ENCODE results near the gene TRIM21.
"Not testable (repeated sequence)": the region's sequence is repeated elsewhere in the genome, so short reads cannot be mapped to it uniquely, and the experiment has no call there.

The TRIM21 gene

GRCh38 chr11:4370166-4370565, 23.3 kb downstream of the TRIM21 start:
- Histone ChIP-seq H3F3A (ENCODE audit: insufficient read depth, low read length) (no peaks in the 10 kb centered on the region), H3K9ac (ENCODE audit: low read length) (no peak overlapping the region), H4K20me1 (ENCODE audit: insufficient read depth, low read length) (no peaks in the 10 kb centered on the region), H3K4me3 (ENCODE audit: low read depth, low read length, poor library complexity, severe bottlenecking) (no peak overlapping the region), H3K79me2 (ENCODE audit: insufficient read depth, low read length) (no peaks in the 10 kb centered on the region), H2AFZ (ENCODE audit: low read length) (no peak overlapping the region), H3K27me3 (ENCODE audit: insufficient read depth, low read length) (no peaks in the 10 kb centered on the region; the same call in 1 of the 2 replicates), H3K9me2 (ENCODE audit: low read depth, low read length) (no peaks in the 10 kb centered on the region), H3K4me1 (ENCODE audit: insufficient read depth, low read length, severe bottlenecking) (no peaks in the 10 kb centered on the region), H3K27ac (ENCODE audit: low read depth, low read length, poor library complexity, severe bottlenecking) (no peak overlapping the region), H3K36me3 (ENCODE audit: insufficient read depth, low read length) (no peaks in the 10 kb centered on the region), H3K4me2 (ENCODE audit: low read length) (no peak overlapping the region), H3K9me3 (ENCODE audit: low read length) (no peaks in the 10 kb centered on the region)
- TF ChIP-seq, protein P1, sequence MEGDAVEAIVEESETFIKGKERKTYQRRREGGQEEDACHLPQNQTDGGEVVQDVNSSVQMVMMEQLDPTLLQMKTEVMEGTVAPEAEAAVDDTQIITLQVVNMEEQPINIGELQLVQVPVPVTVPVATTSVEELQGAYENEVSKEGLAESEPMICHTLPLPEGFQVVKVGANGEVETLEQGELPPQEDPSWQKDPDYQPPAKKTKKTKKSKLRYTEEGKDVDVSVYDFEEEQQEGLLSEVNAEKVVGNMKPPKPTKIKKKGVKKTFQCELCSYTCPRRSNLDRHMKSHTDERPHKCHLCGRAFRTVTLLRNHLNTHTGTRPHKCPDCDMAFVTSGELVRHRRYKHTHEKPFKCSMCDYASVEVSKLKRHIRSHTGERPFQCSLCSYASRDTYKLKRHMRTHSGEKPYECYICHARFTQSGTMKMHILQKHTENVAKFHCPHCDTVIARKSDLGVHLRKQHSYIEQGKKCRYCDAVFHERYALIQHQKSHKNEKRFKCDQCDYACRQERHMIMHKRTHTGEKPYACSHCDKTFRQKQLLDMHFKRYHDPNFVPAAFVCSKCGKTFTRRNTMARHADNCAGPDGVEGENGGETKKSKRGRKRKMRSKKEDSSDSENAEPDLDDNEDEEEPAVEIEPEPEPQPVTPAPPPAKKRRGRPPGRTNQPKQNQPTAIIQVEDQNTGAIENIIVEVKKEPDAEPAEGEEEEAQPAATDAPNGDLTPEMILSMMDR (IDR thresholded peaks at IDR 0.05; ENCODE audit: low read length), result no peak
- no peak for TF ChIP-seq EZH2 (IDR thresholded peaks at IDR 0.05; ENCODE audit: borderline replicate concordance, low read length)

GRCh38 chr11:4368286-4368685, 25.2 kb downstream of the TRIM21 start, which contains the start of gene OR52B4:
Gene OR52B4 (minus strand): TSS chr11:4368386. CDS start chr11:4368295, 91 bp downstream.
- Histone ChIP-seq H3K79me2 (ENCODE audit: insufficient read depth, low read length) (no peaks in the 10 kb centered on the region), H3K27ac (ENCODE audit: low read depth, low read length, poor library complexity, severe bottlenecking) (no peak within 1 kb of the TSS), H3K9ac (ENCODE audit: low read length) (no peak within 1 kb of the TSS), H3K9me2 (ENCODE audit: low read depth, low read length) (no peaks in the 10 kb centered on the region), H3K36me3 (ENCODE audit: insufficient read depth, low read length) (no peaks in the 10 kb centered on the region), H3K4me1 (ENCODE audit: insufficient read depth, low read length, severe bottlenecking) (no peaks in the 10 kb centered on the region), H3K27me3 (ENCODE audit: insufficient read depth, low read length) (no peaks in the 10 kb centered on the region; the same call in 1 of the 2 replicates), H3K4me2 (ENCODE audit: low read length) (no peak within 1 kb of the TSS), H3K4me3 (ENCODE audit: low read depth, low read length, poor library complexity, severe bottlenecking) (no peak within 1 kb of the TSS), H4K20me1 (ENCODE audit: insufficient read depth, low read length) (no peaks in the 10 kb centered on the region), H3F3A (ENCODE audit: insufficient read depth, low read length) (no peaks in the 10 kb centered on the region), H2AFZ (ENCODE audit: low read length) (no peak within 1 kb of the TSS), H3K9me3 (ENCODE audit: low read length) (no peaks in the 10 kb centered on the region)
- no peak for TF ChIP-seq EZH2 (IDR thresholded peaks at IDR 0.05; ENCODE audit: borderline replicate concordance, low read length)
- TF ChIP-seq, protein P1 (IDR thresholded peaks at IDR 0.05; ENCODE audit: low read length), result no peak

DNA sequence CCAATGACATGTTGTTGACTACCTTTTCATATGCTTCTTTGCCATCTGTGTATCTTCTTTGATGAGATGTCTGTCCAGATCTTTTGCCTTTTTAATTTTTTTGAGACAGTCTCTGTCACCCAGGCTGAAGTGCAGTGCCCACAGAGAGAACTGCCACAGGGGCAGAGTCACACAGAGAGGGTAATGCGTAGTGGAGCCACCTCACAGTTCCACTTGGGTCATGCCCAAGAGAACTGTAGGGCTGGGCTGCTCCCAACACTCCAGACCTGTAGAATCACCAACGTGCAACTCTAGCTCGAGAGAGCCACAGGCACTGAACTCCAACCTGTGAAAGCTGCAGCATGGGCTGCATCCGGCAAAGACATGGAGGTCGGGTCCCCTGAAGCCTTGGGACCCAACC, 45.4 kb downstream of the TRIM21 start:
- H3K27ac ChIP-seq (ENCODE audit: low read depth, low read length, poor library complexity, severe bottlenecking); H3K4me2 ChIP-seq (ENCODE audit: low read length); H4K20me1 ChIP-seq (ENCODE audit: insufficient read depth, low read length); H3K4me1 ChIP-seq (ENCODE audit: insufficient read depth, low read length, severe bottlenecking); H3K27me3 ChIP-seq (ENCODE audit: insufficient read depth, low read length); H3K4me3 ChIP-seq (ENCODE audit: low read depth, low read length, poor library complexity, severe bottlenecking); H3K79me2 ChIP-seq (ENCODE audit: insufficient read depth, low read length); H3K9me2 ChIP-seq (ENCODE audit: low read depth, low read length); H2AFZ ChIP-seq (ENCODE audit: low read length); H3K9ac ChIP-seq (ENCODE audit: low read length); H3K36me3 ChIP-seq (ENCODE audit: insufficient read depth, low read length); H3K9me3 ChIP-seq (ENCODE audit: low read length); H3F3A ChIP-seq (ENCODE audit: insufficient read depth, low read length): not testable (repeated sequence)

DNA sequence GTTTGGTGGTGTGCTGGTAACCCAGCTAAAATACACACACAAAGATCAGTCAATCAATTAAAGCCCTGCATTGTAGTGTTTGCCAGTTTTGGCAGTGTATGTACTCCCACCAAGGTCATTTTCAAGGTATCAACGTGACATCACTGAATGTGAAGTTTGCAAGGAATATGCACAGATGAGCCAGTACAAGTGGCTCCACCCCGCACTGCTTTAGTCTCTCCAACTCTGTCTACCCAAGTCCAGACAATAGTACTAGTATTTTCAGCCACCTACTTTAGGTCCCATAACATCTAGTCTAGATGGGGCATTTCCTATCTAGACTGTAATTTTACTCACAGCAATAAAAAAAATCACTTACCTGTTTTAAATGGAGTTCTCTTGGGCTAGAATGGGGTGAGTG, 48.1 kb downstream of the TRIM21 start:
- not testable (repeated sequence) for H3K9me3 ChIP-seq (ENCODE audit: low read length); H4K20me1 ChIP-seq (ENCODE audit: insufficient read depth, low read length); H3K79me2 ChIP-seq (ENCODE audit: insufficient read depth, low read length); H3K27ac ChIP-seq (ENCODE audit: low read depth, low read length, poor library complexity, severe bottlenecking); H3K4me2 ChIP-seq (ENCODE audit: low read length); H3K27me3 ChIP-seq (ENCODE audit: insufficient read depth, low read length); H3K4me3 ChIP-seq (ENCODE audit: low read depth, low read length, poor library complexity, severe bottlenecking); H2AFZ ChIP-seq (ENCODE audit: low read length); H3K36me3 ChIP-seq (ENCODE audit: insufficient read depth, low read length); H3K4me1 ChIP-seq (ENCODE audit: insufficient read depth, low read length, severe bottlenecking); H3K9me2 ChIP-seq (ENCODE audit: low read depth, low read length); H3K9ac ChIP-seq (ENCODE audit: low read length); H3F3A ChIP-seq (ENCODE audit: insufficient read depth, low read length)

Data from OCI-LY1 (cell line).